WTC11 (cell line): ENCODE data around the gene MOB3B. TPM values are rescaled to one million over a fixed set of nuclear protein-coding genes. Genes with fewer than 3 reads are reported as not detected.

ENCODE experiments used
- ATAC-seq: fragments of 200-7000 bp; cut with Tn5 transposase; 2 replicates; pipeline ENCODE4 v1.10.0; 2021; ENCODE audit warnings: mild to moderate bottlenecking, moderate library complexity
- CTCF ChIA-PET: fragments of 300-600 bp; sonication (Branson Sonifier 250); formaldehyde crosslinking; loops from one replicate; lab custom pipeline; 2021; ENCODE audit warnings: antibody characterized with exemption; lab: Charles Lee
- POLR2A ChIA-PET: fragments of 350-600 bp; sonication (Branson Sonifier 250); formaldehyde crosslinking; loops from one replicate; lab custom pipeline; 2021; ENCODE audit warnings: antibody characterized with exemption; lab: Charles Lee
- DNase-seq: peaks from one replicate; pipeline ENCODE4 v3.0.0; 2021; ENCODE audit warnings: low spot score
- H3K27ac Mint-ChIP-seq: 2 replicates; pipeline ENCODE4 v1.8.0; 2021; ENCODE audit warnings: mixed read lengths
- H3K27me3 Mint-ChIP-seq: 2 replicates; pipeline ENCODE4 v1.8.0; 2021; ENCODE audit warnings: low read depth, mild to moderate bottlenecking, moderate library complexity, mixed read lengths
- H3K36me3 Mint-ChIP-seq: 2 replicates; pipeline ENCODE4 v1.8.0; 2021; ENCODE audit warnings: mixed read lengths
- H3K4me1 Mint-ChIP-seq: 2 replicates; pipeline ENCODE4 v1.8.0; 2022; ENCODE audit warnings: mixed read lengths
- H3K4me3 Mint-ChIP-seq: 2 replicates; pipeline ENCODE4 v1.8.0; 2021; ENCODE audit warnings: mild to moderate bottlenecking, moderate library complexity, mixed read lengths
- H3K9me3 Mint-ChIP-seq: 2 replicates; pipeline ENCODE4 v1.8.0; 2021; ENCODE audit warnings: mixed read lengths
- AR ChIP-seq: fragments of 250-450 bp; sonication (Bioruptor Pico); IDR thresholded peaks from 2 replicates; pipeline ENCODE4 v1.9.0; 2021; ENCODE audit warnings: mild to moderate bottlenecking
- CBFB ChIP-seq: sonication (generic); formaldehyde crosslinking; IDR thresholded peaks from 2 replicates; pipeline ENCODE4 v1.8.1; 2022; ENCODE audit warnings: mild to moderate bottlenecking, low read depth, missing genetic modification reagents
- ESRRA ChIP-seq: sonication (generic); formaldehyde crosslinking; IDR thresholded peaks from 2 replicates; pipeline ENCODE4 v1.8.1; 2022; ENCODE audit warnings: mild to moderate bottlenecking, missing genetic modification reagents, borderline replicate concordance
- FOXJ3 ChIP-seq: sonication (generic); formaldehyde crosslinking; IDR thresholded peaks from 2 replicates; pipeline ENCODE4 v1.9.0; 2021; ENCODE audit warnings: missing genetic modification reagents, mild to moderate bottlenecking, borderline replicate concordance
- MAX ChIP-seq: sonication (generic); formaldehyde crosslinking; IDR thresholded peaks from 2 replicates; pipeline ENCODE4 v1.8.0; 2022; ENCODE audit warnings: mild to moderate bottlenecking, missing genetic modification reagents
- MXD4 ChIP-seq: fragments of 250-450 bp; sonication (Bioruptor Pico); IDR thresholded peaks from 2 replicates; pipeline ENCODE4 v1.8.0; 2021; ENCODE audit warnings: mild to moderate bottlenecking, moderate library complexity, borderline replicate concordance
- NFYB ChIP-seq: sonication (generic); formaldehyde crosslinking; conservative IDR thresholded peaks from 2 replicates; pipeline ENCODE4 v1.8.0; 2022; ENCODE audit warnings: low read depth, missing genetic modification reagents
- NR3C1 ChIP-seq: sonication (generic); formaldehyde crosslinking; conservative IDR thresholded peaks from 2 replicates; pipeline ENCODE4 v1.8.1; 2023; ENCODE audit warnings: low read depth, mild to moderate bottlenecking, missing genetic modification reagents
- OVOL2 ChIP-seq: fragments of 250-450 bp; sonication (Bioruptor Pico); IDR thresholded peaks from 2 replicates; pipeline ENCODE4 v1.9.0; 2021; ENCODE audit warnings: mild to moderate bottlenecking, borderline replicate concordance
- PREB ChIP-seq: sonication (generic); formaldehyde crosslinking; IDR thresholded peaks from 2 replicates; pipeline ENCODE4 v1.8.1; 2022; ENCODE audit warnings: mild to moderate bottlenecking, missing genetic modification reagents, moderate library complexity, borderline replicate concordance
- SMAD3 ChIP-seq: sonication (generic); formaldehyde crosslinking; IDR thresholded peaks from 2 replicates; pipeline ENCODE4 v1.8.0; 2022; ENCODE audit warnings: missing genetic modification reagents, mild to moderate bottlenecking, borderline replicate concordance
- SOX15 ChIP-seq: fragments of 250-450 bp; sonication (Bioruptor Pico); IDR thresholded peaks from 2 replicates; pipeline ENCODE4 v1.9.0; 2021; ENCODE audit warnings: mild to moderate bottlenecking
- ZBTB21 ChIP-seq: sonication (generic); formaldehyde crosslinking; IDR thresholded peaks from 2 replicates; pipeline ENCODE4 v1.8.1; 2023; ENCODE audit warnings: mild to moderate bottlenecking, missing genetic modification reagents, borderline replicate concordance
- ZNF317 ChIP-seq: sonication (generic); formaldehyde crosslinking; IDR thresholded peaks from 2 replicates; pipeline ENCODE4 v1.8.1; 2023; ENCODE audit warnings: low read depth, mild to moderate bottlenecking, moderate library complexity, missing genetic modification reagents, borderline replicate concordance
- ZNF396 ChIP-seq: fragments of 250-450 bp; sonication (Bioruptor Pico); IDR thresholded peaks from 2 replicates; pipeline ENCODE4 v1.8.0; 2021; ENCODE audit warnings: mild to moderate bottlenecking, moderate library complexity, borderline replicate concordance
- total RNA-seq: library from RNA; stranded (reverse); gene quantifications from 3 replicates; pipeline ENCODE4 v1.2.3, GENCODE V29; 2021
- TF ChIP-seq, protein P1 (sequence below): sonication (generic); formaldehyde crosslinking; IDR thresholded peaks from 2 replicates; pipeline ENCODE4 v1.8.0; 2023; ENCODE audit warnings: missing genetic modification reagents
- TF ChIP-seq, protein P2 (sequence below): sonication (generic); formaldehyde crosslinking; IDR thresholded peaks from 2 replicates; pipeline ENCODE4 v1.8.1; 2023; ENCODE audit warnings: mild to moderate bottlenecking, missing genetic modification reagents, moderate library complexity
- TF ChIP-seq, protein P3 (sequence below): sonication (generic); formaldehyde crosslinking; IDR thresholded peaks from 2 replicates; pipeline ENCODE4 v1.8.0; 2022; ENCODE audit warnings: mild to moderate bottlenecking, missing genetic modification reagents
- TF ChIP-seq, protein P4 (sequence below): fragments of 250-450 bp; sonication (Bioruptor Pico); IDR thresholded peaks from 2 replicates; pipeline ENCODE4 v1.9.0; 2021; ENCODE audit warnings: moderate library complexity, mild to moderate bottlenecking, inconsistent platforms, borderline replicate concordance
- TF ChIP-seq, protein P5 (sequence below): fragments of 250-450 bp; sonication (Bioruptor Pico); conservative IDR thresholded peaks from 2 replicates; pipeline ENCODE4 v1.9.0; 2021; ENCODE audit warnings: mild to moderate bottlenecking
- TF ChIP-seq, protein P6 (sequence below): sonication (generic); formaldehyde crosslinking; IDR thresholded peaks from 2 replicates; pipeline ENCODE4 v1.8.1; 2022; ENCODE audit warnings: missing genetic modification reagents, borderline replicate concordance

Gene MOB3B
- total RNA-seq, 1 experiment from 2014 or later = 25.1 TPM

DNA sequence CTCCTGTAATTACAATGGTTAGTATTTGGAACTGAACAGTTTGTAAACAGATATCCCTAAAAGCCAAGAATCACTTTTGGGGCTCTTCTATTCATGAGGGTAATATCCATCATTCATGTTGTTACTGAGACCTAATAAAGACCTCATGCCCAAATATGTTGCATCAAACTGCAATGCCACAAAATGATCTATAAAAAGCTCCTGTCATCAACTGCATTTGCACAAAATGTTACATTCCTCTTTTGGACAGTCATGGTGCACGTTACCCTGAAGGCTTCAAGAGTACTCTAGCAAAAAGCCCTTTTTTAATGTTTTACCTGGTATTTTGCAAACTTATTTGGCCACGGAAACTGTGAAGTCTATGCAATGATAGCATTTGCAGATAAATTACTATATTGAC lies 218.4 kb downstream of the MOB3B start (continued):
- TF ChIP-seq ZNF396 (no peak), AR (no peak), OVOL2 (CRISPR knock-in tag) (no peak), NR3C1 (no peak), MAX (no peak)
- TF ChIP-seq, protein P1, sequence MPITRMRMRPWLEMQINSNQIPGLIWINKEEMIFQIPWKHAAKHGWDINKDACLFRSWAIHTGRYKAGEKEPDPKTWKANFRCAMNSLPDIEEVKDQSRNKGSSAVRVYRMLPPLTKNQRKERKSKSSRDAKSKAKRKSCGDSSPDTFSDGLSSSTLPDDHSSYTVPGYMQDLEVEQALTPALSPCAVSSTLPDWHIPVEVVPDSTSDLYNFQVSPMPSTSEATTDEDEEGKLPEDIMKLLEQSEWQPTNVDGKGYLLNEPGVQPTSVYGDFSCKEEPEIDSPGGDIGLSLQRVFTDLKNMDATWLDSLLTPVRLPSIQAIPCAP = no peak
- TF ChIP-seq, protein P2, sequence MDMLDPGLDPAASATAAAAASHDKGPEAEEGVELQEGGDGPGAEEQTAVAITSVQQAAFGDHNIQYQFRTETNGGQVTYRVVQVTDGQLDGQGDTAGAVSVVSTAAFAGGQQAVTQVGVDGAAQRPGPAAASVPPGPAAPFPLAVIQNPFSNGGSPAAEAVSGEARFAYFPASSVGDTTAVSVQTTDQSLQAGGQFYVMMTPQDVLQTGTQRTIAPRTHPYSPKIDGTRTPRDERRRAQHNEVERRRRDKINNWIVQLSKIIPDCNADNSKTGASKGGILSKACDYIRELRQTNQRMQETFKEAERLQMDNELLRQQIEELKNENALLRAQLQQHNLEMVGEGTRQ (CRISPR knock-in tag) = no peak
- TF ChIP-seq, all 79 proteins: peak for 0

DNA sequence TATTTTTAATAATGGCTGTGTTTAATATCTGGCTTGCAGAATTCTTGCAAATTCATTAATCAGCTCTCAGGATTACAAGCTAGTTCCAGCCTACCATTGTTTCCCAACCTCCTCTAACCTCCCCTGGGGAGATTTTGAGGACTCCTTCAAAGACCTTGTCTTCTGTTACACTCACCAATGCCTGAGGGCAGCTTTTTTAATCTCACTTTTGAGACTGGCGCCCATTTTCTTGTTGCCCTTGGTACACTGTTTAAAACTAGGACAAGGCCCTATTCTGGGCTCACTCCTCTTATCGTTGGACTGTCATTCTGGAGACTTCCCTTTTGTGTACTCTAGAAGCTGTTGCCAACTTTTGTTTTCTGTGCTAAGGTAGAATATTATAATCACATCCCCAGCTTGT lies 219.0 kb downstream of the MOB3B start:
- peaks cover 18% of the 10 kb centered on the region for H3K36me3 Mint-ChIP-seq
- no peak overlapping the region for H3K27ac Mint-ChIP-seq
- H3K4me3 Mint-ChIP-seq = no peak overlapping the region
- ChIA-PET POLR2A (no interaction called here), CTCF (interaction anchor here (1.0 kb wide), 1 partner anchor 238 kb away, joined by 3 read pairs; no protein-coding TSS in a partner anchor)
- peaks cover 23% of the 10 kb centered on the region for H3K9me3 Mint-ChIP-seq
- no peak for ATAC-seq
- H3K4me1 Mint-ChIP-seq = peaks cover 28% of the 10 kb centered on the region
- H3K27me3 Mint-ChIP-seq = peaks cover 74% of the 10 kb centered on the region
- no peak for DNase-seq
- TF ChIP-seq SMAD3 = no peak
- TF ChIP-seq FOXJ3 (CRISPR knock-in tag) = no peak
- no peak for TF ChIP-seq AR
- no peak for TF ChIP-seq PREB (CRISPR knock-in tag)
- TF ChIP-seq ZBTB21 (CRISPR knock-in tag) = no peak
- TF ChIP-seq, protein P3, sequence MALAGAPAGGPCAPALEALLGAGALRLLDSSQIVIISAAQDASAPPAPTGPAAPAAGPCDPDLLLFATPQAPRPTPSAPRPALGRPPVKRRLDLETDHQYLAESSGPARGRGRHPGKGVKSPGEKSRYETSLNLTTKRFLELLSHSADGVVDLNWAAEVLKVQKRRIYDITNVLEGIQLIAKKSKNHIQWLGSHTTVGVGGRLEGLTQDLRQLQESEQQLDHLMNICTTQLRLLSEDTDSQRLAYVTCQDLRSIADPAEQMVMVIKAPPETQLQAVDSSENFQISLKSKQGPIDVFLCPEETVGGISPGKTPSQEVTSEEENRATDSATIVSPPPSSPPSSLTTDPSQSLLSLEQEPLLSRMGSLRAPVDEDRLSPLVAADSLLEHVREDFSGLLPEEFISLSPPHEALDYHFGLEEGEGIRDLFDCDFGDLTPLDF (CRISPR knock-in tag) = no peak
- no peak for TF ChIP-seq NFYB (CRISPR knock-in tag)
- no peak for TF ChIP-seq MXD4 (CRISPR knock-in tag)
- TF ChIP-seq ZNF317 (CRISPR knock-in tag) = no peak
- no peak for TF ChIP-seq ESRRA (CRISPR knock-in tag)
- TF ChIP-seq, protein P4, sequence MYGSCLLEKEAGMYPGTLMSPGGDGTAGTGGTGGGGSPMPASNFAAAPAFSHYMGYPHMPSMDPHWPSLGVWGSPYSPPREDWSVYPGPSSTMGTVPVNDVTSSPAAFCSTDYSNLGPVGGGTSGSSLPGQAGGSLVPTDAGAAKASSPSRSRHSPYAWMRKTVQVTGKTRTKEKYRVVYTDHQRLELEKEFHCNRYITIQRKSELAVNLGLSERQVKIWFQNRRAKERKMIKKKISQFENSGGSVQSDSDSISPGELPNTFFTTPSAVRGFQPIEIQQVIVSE = no peak
- TF ChIP-seq, protein P5, sequence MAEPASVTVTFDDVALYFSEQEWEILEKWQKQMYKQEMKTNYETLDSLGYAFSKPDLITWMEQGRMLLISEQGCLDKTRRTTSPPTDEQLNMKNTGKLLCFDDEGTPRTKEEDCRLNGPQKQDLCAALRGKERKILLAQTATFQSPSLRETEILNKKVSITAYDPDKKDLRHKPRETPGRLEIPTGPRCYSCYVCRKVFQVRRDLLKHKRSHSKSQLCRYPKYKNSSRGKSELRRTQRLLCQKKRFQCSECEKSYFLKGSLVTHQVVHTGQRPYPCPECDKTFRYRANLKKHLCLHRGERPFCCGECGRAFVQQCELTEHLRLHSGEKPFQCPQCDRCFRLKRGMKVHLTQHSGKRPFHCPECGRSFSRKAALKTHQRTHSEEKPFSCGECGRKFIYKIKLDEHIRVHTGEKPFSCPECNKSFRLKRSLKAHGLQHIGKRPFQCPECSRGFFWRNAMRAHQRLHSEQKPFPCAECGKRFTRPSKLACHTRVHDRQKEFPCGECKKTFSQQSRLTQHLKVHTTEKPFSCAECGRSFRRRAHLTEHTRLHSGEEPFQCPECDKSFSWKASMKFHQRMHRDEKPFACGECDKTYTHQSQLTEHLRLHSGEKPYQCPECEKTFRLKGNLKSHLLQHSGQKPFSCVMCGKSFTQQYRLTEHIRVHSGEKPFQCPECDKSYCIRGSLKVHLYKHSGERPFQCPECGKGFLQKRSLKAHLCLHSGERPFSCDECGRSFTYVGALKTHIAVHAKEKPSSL = no peak
- no peak for TF ChIP-seq SOX15 (CRISPR knock-in tag)
- TF ChIP-seq, protein P6, sequence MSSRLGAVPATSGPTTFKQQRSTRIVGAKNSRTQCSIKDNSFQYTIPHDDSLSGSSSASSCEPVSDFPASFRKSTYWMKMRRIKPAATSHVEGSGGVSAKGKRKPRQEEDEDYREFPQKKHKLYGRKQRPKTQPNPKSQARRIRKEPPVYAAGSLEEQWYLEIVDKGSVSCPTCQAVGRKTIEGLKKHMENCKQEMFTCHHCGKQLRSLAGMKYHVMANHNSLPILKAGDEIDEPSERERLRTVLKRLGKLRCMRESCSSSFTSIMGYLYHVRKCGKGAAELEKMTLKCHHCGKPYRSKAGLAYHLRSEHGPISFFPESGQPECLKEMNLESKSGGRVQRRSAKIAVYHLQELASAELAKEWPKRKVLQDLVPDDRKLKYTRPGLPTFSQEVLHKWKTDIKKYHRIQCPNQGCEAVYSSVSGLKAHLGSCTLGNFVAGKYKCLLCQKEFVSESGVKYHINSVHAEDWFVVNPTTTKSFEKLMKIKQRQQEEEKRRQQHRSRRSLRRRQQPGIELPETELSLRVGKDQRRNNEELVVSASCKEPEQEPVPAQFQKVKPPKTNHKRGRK = no peak
- TF ChIP-seq CBFB (CRISPR knock-in tag) = no peak
